ENCODE results near the gene NUDT17. TPM values are rescaled to one million over a fixed set of nuclear protein-coding genes. Genes with fewer than 3 reads are reported as not detected.
A peak's percentile ranks its signal among the peaks of the same experiment; 100 is the strongest.

Gene NUDT17
- total and polyA plus RNA-seq, 2 of the 8 experiments (the other 6 are each of a cell fraction or from before 2014, with no cell fraction given): 2.7 to 4.1 TPM

DNA sequence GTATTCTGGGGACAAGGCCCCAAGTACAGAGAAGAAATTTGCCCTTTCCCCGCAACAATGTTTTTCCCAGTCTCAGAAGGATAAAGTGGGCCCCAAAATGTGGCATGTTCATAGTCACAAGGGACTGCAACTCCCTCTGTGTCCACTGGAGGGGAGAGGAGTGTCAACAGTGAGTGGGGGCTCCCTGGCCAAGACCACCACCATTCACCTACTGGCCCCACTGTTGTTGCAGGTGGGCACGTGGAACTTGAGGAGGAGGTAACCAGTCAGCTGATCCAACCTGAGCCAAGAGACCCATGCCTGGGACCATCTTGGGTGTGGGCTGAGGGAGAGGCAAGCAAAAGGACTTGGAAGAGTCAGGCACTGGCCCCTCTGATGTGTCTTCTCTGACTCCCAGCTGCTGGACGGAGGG lies 777 bp downstream of the NUDT17 start:
- H3K79me1 ChIP-seq (ENCODE audit: low read depth, low read length): no peaks in the 10 kb centered on the region
- TF ChIP-seq, protein P1, sequence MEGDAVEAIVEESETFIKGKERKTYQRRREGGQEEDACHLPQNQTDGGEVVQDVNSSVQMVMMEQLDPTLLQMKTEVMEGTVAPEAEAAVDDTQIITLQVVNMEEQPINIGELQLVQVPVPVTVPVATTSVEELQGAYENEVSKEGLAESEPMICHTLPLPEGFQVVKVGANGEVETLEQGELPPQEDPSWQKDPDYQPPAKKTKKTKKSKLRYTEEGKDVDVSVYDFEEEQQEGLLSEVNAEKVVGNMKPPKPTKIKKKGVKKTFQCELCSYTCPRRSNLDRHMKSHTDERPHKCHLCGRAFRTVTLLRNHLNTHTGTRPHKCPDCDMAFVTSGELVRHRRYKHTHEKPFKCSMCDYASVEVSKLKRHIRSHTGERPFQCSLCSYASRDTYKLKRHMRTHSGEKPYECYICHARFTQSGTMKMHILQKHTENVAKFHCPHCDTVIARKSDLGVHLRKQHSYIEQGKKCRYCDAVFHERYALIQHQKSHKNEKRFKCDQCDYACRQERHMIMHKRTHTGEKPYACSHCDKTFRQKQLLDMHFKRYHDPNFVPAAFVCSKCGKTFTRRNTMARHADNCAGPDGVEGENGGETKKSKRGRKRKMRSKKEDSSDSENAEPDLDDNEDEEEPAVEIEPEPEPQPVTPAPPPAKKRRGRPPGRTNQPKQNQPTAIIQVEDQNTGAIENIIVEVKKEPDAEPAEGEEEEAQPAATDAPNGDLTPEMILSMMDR (IDR thresholded peaks at IDR 0.05; ENCODE audit: control extremely low read depth in 1 of 3, insufficient read depth in 1 of 3, low read depth in 1 of 3, low read length in 3 of 3): peak; percentile 71 to 82 (median 79)
- TF ChIP-seq, protein P2, sequence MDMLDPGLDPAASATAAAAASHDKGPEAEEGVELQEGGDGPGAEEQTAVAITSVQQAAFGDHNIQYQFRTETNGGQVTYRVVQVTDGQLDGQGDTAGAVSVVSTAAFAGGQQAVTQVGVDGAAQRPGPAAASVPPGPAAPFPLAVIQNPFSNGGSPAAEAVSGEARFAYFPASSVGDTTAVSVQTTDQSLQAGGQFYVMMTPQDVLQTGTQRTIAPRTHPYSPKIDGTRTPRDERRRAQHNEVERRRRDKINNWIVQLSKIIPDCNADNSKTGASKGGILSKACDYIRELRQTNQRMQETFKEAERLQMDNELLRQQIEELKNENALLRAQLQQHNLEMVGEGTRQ (IDR thresholded peaks at IDR 0.05; ENCODE audit: low read length): no peak; the same call in 1 of the 2 replicates
- TF ChIP-seq, protein P3, sequence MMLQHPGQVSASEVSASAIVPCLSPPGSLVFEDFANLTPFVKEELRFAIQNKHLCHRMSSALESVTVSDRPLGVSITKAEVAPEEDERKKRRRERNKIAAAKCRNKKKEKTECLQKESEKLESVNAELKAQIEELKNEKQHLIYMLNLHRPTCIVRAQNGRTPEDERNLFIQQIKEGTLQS (IDR thresholded peaks at IDR 0.05; ENCODE audit: insufficient read depth, low read depth, low read length): no peak
- TF ChIP-seq, protein P4, sequence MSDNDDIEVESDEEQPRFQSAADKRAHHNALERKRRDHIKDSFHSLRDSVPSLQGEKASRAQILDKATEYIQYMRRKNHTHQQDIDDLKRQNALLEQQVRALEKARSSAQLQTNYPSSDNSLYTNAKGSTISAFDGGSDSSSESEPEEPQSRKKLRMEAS (IDR thresholded peaks at IDR 0.05): peak; percentile 59; the same call in 1 of the 2 replicates
- TF ChIP-seq SIN3A (conservative IDR thresholded peaks at IDR 0.05 in 1 of 2, IDR thresholded peaks at IDR 0.05 in 1 of 2; ENCODE audit: low read depth in 1 of 2, low read length in 2 of 2): 0 out of 4 replicates have a peak, but pooled peaks of 1 of the 2 experiments have one; percentile 48
- no peak for TF ChIP-seq CBX5 (IDR thresholded peaks at IDR 0.05; ENCODE audit: low read depth, low read length)
- TF ChIP-seq TEAD4 (IDR thresholded peaks at IDR 0.05; ENCODE audit: low read depth, low read length): no peak

More for the DNA sequence above, 777 bp downstream of the NUDT17 start:
- peaks cover 3% of the 10 kb centered on the region for H3K23me2 ChIP-seq (ENCODE audit: low read depth, low read length)
- H2BK20ac ChIP-seq (ENCODE audit: low read length): no peak overlapping the region
- 44% methylated on average over 2 of the region's 3 CpGs; no CpG with 5 or more reads in 1 of the 2 experiments for WGBS, 2 experiments (ENCODE audit: extremely low coverage in 1 of 2, insufficient coverage in 1 of 2, insufficient read length in 1 of 2, insufficient replicate concordance in 2 of 2, low coverage in 1 of 2, low lambda C conversion rate in 2 of 2, missing lambda C conversion rate in 1 of 2)
- no peak overlapping the region for H3K14ac ChIP-seq (ENCODE audit: insufficient read length)
- no peak overlapping the region for H3K4ac ChIP-seq (replicated peaks; ENCODE audit: insufficient read length, low read depth, low read length)
- ChIA-PET CTCF (ENCODE audit: partially characterized antibody) (interaction anchor here (0.9 to 9.6 kb wide), 24 partner anchors 14 to 192 kb away, joined by 3 to 214 read pairs (median 10); partner anchors contain the start of genes ANKRD35, ITGA10, LIX1L and PIAS3), POLR2A (ENCODE audit: partially characterized antibody) (interaction anchor here (0.8 to 8.2 kb wide), 12 partner anchors 9 to 206 kb away, joined by 3 to 95 read pairs (median 7); partner anchors contain the start of genes PIAS3, POLR3C and RNF115)
- peaks cover 2 to 4% of the 10 kb centered on the region in 2 experiments for H4K20me1 ChIP-seq (replicated peaks in 1 of 2; ENCODE audit: control insufficient read depth in 1 of 2, insufficient read depth in 2 of 2, low read length in 2 of 2)
- no peak overlapping the region for H3K56ac ChIP-seq (replicated peaks; ENCODE audit: insufficient read length, low read depth, low read length)
- H3K9ac ChIP-seq (replicated peaks in 1 of 4; ENCODE audit: extremely low read depth in 1 of 4, low read depth in 3 of 4, low read length in 3 of 4): peak overlapping the region in 3 of 4 experiments; percentile 37 to 59 (median 54); a peak in 3 of 7 replicates
- H3K18ac ChIP-seq (ENCODE audit: extremely low read depth, low read length): no peak overlapping the region
- peaks cover 0 to 8% (median 0%) of the 10 kb centered on the region in 4 experiments; a peak in 2 of 7 replicates for H3K4me1 ChIP-seq (replicated peaks in 1 of 4; ENCODE audit: control insufficient read depth in 3 of 4, insufficient read depth in 4 of 4, low read length in 3 of 4)
- no peak overlapping the region for H2BK5ac ChIP-seq (ENCODE audit: low read depth, low read length)
- no peak overlapping the region for H4K8ac ChIP-seq (ENCODE audit: extremely low read depth, insufficient read depth, low read length)
- no peak overlapping the region for H2BK15ac ChIP-seq (ENCODE audit: low read length)
- H3K4me2 ChIP-seq (ENCODE audit: insufficient read depth in 1 of 2, low read depth in 2 of 2, low read length in 2 of 2): peak overlapping the region; percentile 47 to 89
- no peak overlapping the region for H3K23ac ChIP-seq (ENCODE audit: insufficient read length)
- H3K4me3 ChIP-seq (ENCODE audit: extremely low read depth in 1 of 4, insufficient read depth in 2 of 4, low read depth in 3 of 4, low read length in 4 of 4): peak overlapping the region; percentile 43 to 77 (median 66)
- H3K36me3 ChIP-seq (ENCODE audit: control insufficient read depth in 2 of 4, insufficient read depth in 4 of 4, low read length in 3 of 4): peaks cover 2 to 40% (median 35%) of the 10 kb centered on the region in 4 experiments; a peak in 7 of 8 replicates
- peak overlapping the region; percentile 62; the same call in 1 of the 2 replicates for H2AFZ ChIP-seq (ENCODE audit: low read length)
- no peak overlapping the region for H3K27ac ChIP-seq (ENCODE audit: low read depth, low read length)
- peak in 1 of 2 experiments; percentile 74 for DNase-seq (ENCODE audit: low read depth in 1 of 2, low spot score in 2 of 2)
- no peak overlapping the region for H2BK12ac ChIP-seq (ENCODE audit: low read depth, low read length)
- no peaks in the 10 kb centered on the region for H3K9me3 ChIP-seq (ENCODE audit: insufficient read depth in 2 of 2, low read depth in 1 of 2, low read length in 1 of 2)
- no peak overlapping the region for H2AK5ac ChIP-seq (ENCODE audit: low read depth, low read length)
- no peak overlapping the region for H4K5ac ChIP-seq (ENCODE audit: insufficient read length, low read depth, low read length)
- no peak overlapping the region for H2BK120ac ChIP-seq (replicated peaks; ENCODE audit: low read depth, low read length)
- no peaks in the 10 kb centered on the region for H3K27me3 ChIP-seq (replicated peaks in 1 of 4; ENCODE audit: control insufficient read depth in 3 of 4, extremely low read depth in 1 of 4, insufficient read depth in 3 of 4, low read length in 3 of 4)
- no peak for FAIRE-seq
- no peaks in the 10 kb centered on the region for H3K79me2 ChIP-seq (ENCODE audit: control insufficient read depth in 1 of 2, insufficient read depth in 2 of 2, low read length in 2 of 2)
- no peak overlapping the region for H4K91ac ChIP-seq (replicated peaks; ENCODE audit: insufficient read length, low read length)
